ENCODE results near the gene CNTNAP4. TPM values are rescaled to one million over a fixed set of nuclear protein-coding genes. Genes with fewer than 3 reads are reported as not detected.

The CNTNAP4 gene
- total and polyA plus RNA-seq, 7 donors, result 0.01 to 0.04 (median 0.03) TPM; not detected in 4

DNA sequence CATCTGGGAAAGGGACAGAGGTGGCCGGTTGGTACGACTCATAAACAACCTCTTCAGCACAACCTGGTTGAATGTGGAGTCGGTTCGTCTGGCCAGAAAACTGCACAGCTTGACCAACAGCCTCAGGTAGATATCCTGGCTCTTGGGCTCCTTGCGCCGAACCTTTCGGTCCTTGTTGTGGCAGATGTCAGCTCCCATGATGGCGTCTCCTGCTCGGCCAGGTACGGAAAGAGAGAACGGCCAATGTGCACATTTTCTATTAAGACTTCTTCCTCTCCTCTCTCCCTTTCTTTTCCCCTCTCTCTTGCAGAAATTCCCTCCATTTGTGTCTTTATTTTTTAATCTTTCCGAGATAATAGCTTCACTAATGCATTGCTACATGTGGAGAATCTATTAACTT lies 41.8 kb upstream of the CNTNAP4 start:
- ATAC-seq (no peak), DNase-seq (no peak)
- TF ChIP-seq, protein P1, sequence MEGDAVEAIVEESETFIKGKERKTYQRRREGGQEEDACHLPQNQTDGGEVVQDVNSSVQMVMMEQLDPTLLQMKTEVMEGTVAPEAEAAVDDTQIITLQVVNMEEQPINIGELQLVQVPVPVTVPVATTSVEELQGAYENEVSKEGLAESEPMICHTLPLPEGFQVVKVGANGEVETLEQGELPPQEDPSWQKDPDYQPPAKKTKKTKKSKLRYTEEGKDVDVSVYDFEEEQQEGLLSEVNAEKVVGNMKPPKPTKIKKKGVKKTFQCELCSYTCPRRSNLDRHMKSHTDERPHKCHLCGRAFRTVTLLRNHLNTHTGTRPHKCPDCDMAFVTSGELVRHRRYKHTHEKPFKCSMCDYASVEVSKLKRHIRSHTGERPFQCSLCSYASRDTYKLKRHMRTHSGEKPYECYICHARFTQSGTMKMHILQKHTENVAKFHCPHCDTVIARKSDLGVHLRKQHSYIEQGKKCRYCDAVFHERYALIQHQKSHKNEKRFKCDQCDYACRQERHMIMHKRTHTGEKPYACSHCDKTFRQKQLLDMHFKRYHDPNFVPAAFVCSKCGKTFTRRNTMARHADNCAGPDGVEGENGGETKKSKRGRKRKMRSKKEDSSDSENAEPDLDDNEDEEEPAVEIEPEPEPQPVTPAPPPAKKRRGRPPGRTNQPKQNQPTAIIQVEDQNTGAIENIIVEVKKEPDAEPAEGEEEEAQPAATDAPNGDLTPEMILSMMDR (IDR thresholded peaks at IDR 0.05), result no peak
- Histone ChIP-seq H3K4me1 (no peaks in the 10 kb centered on the region), H3K9me3 (no peaks in the 10 kb centered on the region), H3K4me3 (no peak overlapping the region), H3K36me3 (ENCODE audit: insufficient read depth in 1 of 2, low read depth in 1 of 2) (no peaks in the 10 kb centered on the region), H3K27me3 (ENCODE audit: insufficient read depth in 3 of 3, low read length in 2 of 3) (no peaks in the 10 kb centered on the region), H3K27ac (no peak overlapping the region)
- intact Hi-C loops (cut with DNase I), result no loop called here
- WGBS, 3 donors, result 92 to 96% (median 93%) methylated on average over 12 of the region's 12 CpGs

- Histone ChIP-seq H3K4me3 (no peak overlapping the region), H3K27me3 (ENCODE audit: insufficient read depth in 3 of 3, low read length in 2 of 3) (no peaks in the 10 kb centered on the region), H3K4me1 (no peaks in the 10 kb centered on the region), H3K9me3 (no peaks in the 10 kb centered on the region), H3K27ac (no peak overlapping the region), H3K36me3 (ENCODE audit: insufficient read depth in 1 of 2, low read depth in 1 of 2) (no peaks in the 10 kb centered on the region)
- DNase-seq (no peak), ATAC-seq (no peak)
- TF ChIP-seq, protein P1 (IDR thresholded peaks at IDR 0.05), result no peak
- 29 to 68% (median 59%) methylated on average over 2 of the region's 2 CpGs for WGBS, 3 donors
- intact Hi-C loops (cut with DNase I), result no loop called here
Measured at GRCh38 chr16:76237471-76237870, 39.7 kb upstream of the CNTNAP4 start.

GRCh38 chr16:76241755-76242154 lies 35.4 kb upstream of the CNTNAP4 start:
- no peaks in the 10 kb centered on the region for H3K36me3 ChIP-seq (ENCODE audit: insufficient read depth in 1 of 2, low read depth in 1 of 2)
- no peak overlapping the region for H3K27ac ChIP-seq
- intact Hi-C loops (cut with DNase I), result no loop called here
- TF ChIP-seq, protein P1 (IDR thresholded peaks at IDR 0.05), result no peak
- H3K9me3 ChIP-seq, result no peaks in the 10 kb centered on the region
- H3K4me3 ChIP-seq, result no peak overlapping the region
- no peaks in the 10 kb centered on the region for H3K27me3 ChIP-seq (ENCODE audit: insufficient read depth in 3 of 3, low read length in 2 of 3)
- no peaks in the 10 kb centered on the region for H3K4me1 ChIP-seq
- WGBS, 3 donors, result 87 to 95% (median 94%) methylated on average over 2 of the region's 2 CpGs
- DNase-seq, result no peak
- no peak for ATAC-seq

DNA sequence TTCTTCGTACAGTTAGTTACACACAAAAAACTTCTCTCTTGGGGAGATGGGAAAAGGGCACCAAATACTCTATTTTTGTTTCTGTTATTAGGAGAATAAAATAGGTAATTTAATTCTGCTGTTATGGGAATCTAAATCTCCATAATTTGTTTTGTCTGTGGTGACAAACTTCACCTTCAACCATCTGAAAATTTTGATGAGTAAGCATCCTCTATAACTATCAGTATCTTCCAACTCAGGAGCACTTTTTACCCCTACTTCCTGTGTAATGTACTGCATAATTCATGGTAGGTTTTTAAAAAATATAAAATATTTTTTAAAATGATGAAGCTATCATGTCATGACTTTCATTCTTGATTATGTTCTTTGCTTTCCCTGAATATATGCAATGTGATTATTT lies 33.6 kb upstream of the CNTNAP4 start:
- H3K36me3 ChIP-seq (ENCODE audit: insufficient read depth in 1 of 2, low read depth in 1 of 2), result no peaks in the 10 kb centered on the region
- H3K27me3 ChIP-seq (ENCODE audit: insufficient read depth in 3 of 3, low read length in 2 of 3), result no peaks in the 10 kb centered on the region
- 85 to 93% (median 85%) methylated on average over 1 of the region's 1 CpG for WGBS, 3 donors
- H3K9me3 ChIP-seq, result no peaks in the 10 kb centered on the region
- TF ChIP-seq, protein P1 (IDR thresholded peaks at IDR 0.05), result no peak
- no peak for DNase-seq
- H3K27ac ChIP-seq, result no peak overlapping the region
- no peak for ATAC-seq
- H3K4me1 ChIP-seq, result no peaks in the 10 kb centered on the region
- H3K4me3 ChIP-seq, result no peak overlapping the region
- intact Hi-C loops (cut with DNase I), result no loop called here

DNA sequence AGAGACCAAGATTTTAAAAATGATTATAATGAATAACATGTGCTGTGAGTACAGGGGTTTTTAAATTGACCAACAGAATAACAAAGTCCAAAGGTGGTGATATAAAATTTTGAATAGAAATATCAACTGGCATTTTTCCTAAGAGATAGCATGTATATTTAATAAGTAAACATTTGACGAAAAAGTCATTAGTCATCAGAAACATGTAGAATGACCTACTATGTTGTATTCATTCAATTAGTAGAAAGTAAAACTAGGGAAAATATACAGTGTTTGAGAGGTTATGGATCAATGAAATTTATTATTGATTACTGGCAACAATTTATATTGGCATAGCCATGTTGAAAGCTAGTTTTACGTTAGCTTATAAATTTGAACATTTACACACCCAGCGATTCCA lies 30.6 kb upstream of the CNTNAP4 start:
- no peak overlapping the region for H3K4me3 ChIP-seq
- no peaks in the 10 kb centered on the region for H3K27me3 ChIP-seq (ENCODE audit: insufficient read depth in 3 of 3, low read length in 2 of 3)

More for the DNA sequence above, 30.6 kb upstream of the CNTNAP4 start:
- 87 to 89% (median 88%) methylated on average over 3 of the region's 3 CpGs for WGBS, 3 donors
- Histone ChIP-seq H3K9me3 (no peaks in the 10 kb centered on the region), H3K36me3 (ENCODE audit: insufficient read depth in 1 of 2, low read depth in 1 of 2) (no peaks in the 10 kb centered on the region), H3K4me1 (no peaks in the 10 kb centered on the region), H3K27ac (no peak overlapping the region)
- ATAC-seq (no peak), DNase-seq (no peak)
- intact Hi-C loops (cut with DNase I), result no loop called here
- TF ChIP-seq, protein P1 (IDR thresholded peaks at IDR 0.05), result no peak

Measured in psoas muscle (tissue), 8 donors.